Lower leg skin (tissue), 4 donors: Measurements from ENCODE around the gene BOLL. TPM values are rescaled to one million over a fixed set of nuclear protein-coding genes. Genes with fewer than 3 reads are reported as not detected.
A peak's percentile ranks its signal among the peaks of the same experiment; 100 is the strongest.
"Not testable (repeated sequence)": the region's sequence is repeated elsewhere in the genome, so short reads cannot be mapped to it uniquely, and the experiment has no call there.

Experiments
- DNase-seq, 2 donors: peaks; one replicate each; pipeline ENCODE4 v3.0.0-alpha.2; 2019; ENCODE audit warnings: low spot score in 2 of 2
- H3K4me3 ChIP-seq: fragments of 200-600 bp; sonication (generic); 2 replicates; pipeline ENCODE4 v1.5.1; 2017; ENCODE audit warnings: mild to moderate bottlenecking, low read depth; ENCODE audit not compliant: poor library complexity, severe bottlenecking
- CTCF ChIP-seq, 3 donors: fragments of 450-650 bp; IDR thresholded peaks; one replicate each; pipeline ENCODE4 v1.5.1; 2016; ENCODE audit warnings: antibody characterized with exemption in 3 of 3, mild to moderate bottlenecking in 3 of 3, moderate library complexity in 2 of 3
- POLR2A ChIP-seq, 2 donors: fragments of 450-650 bp; IDR thresholded peaks; one replicate each; pipeline ENCODE4 v1.6.1; 2016 to 2017; ENCODE audit warnings: antibody characterized with exemption in 2 of 2, mild to moderate bottlenecking in 1 of 2, moderate library complexity in 1 of 2
- WGBS, 2 donors: methylation state at CpG; one replicate each; pipeline ENCODE4 v1.1.5; 2018; 5-methylcytosine and 5-hydroxymethylcytosine counted together
- intact Hi-C: fragments of 100-400 bp; cut with DNase I; formaldehyde crosslinking; loops from one replicate; pipeline ENCODE4 v1.15.0; 2023; ENCODE audit warnings: low total_unique reads
- total RNA-seq, 4 donors: library from RNA; depleted of rRNA; stranded (reverse); fragments of >200 nt; gene quantifications; one replicate each; pipeline ENCODE4 v1.1.0, GENCODE V29; 2016

The BOLL gene
- total RNA-seq, 4 donors from 2014 or later, result not detected

GRCh38 chr2:197706839-197707207 is 78.3 kb downstream of the BOLL start:
- intact Hi-C loops, result loop anchor here (10.0 kb wide), 1 partner anchor 212 kb away; the partner anchor contains the start of gene HSPD1
- 62% methylated on average over 4 to 5 of the region's 5 CpGs for WGBS, 2 donors
- H3K4me3 ChIP-seq, result no peak overlapping the region
- TF ChIP-seq POLR2A (IDR thresholded peaks at IDR 0.05) (no peak), CTCF (IDR thresholded peaks at IDR 0.05) (no peak)
- no peak for DNase-seq

DNA sequence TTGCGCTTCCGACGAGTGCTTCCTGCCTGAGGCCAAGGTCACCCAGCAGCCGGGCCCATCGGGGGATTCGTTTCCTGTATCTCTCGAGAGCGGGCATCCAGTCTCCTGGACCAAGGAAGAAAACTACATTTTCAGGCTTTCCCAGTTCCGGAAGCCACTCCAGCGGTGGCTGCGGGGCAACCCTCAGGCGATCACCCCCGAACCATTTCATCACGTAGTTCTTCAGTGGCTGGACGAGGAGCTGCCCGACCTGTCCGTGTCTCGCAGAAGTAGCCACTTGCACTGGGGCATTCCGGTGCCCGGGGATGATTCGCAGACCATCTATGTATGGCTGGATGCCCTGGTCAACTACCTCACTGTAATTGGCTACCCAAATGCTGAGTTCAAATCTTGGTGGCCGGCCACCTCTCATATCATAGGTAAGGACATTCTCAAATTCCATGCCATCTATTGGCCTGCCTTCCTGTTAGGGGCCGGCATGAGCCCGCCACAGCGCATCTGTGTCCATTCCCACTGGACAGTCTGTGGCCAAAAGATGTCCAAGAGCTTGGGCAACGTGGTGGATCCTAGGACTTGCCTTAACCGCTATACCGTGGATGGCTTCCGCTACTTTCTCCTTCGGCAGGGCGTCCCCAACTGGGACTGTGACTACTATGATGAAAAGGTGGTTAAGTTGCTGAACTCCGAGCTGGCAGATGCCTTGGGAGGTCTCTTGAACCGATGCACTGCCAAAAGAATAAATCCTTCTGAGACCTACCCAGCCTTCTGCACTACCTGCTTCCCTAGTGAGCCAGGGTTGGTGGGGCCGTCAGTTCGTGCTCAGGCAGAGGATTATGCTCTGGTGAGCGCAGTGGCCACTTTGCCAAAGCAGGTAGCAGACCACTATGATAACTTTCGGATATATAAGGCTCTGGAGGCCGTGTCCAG is 78.9 kb downstream of the BOLL start:
- intact Hi-C loops, result loop anchor here (10.0 kb wide), 1 partner anchor 211 kb away; the partner anchor contains the start of gene HSPD1
- TF ChIP-seq POLR2A (IDR thresholded peaks at IDR 0.05), result no peak
- TF ChIP-seq CTCF (IDR thresholded peaks at IDR 0.05), result no peak
- 10 to 21% methylated on average over 34 to 37 of the region's 38 CpGs for WGBS, 2 donors
- H3K4me3 ChIP-seq, result peak overlapping the region; percentile 65
- peak in 1 of 2 donors; percentile 20 for DNase-seq

GRCh38 chr2:197705121-197705911 is 79.8 kb downstream of the BOLL start, which contains the start of gene MARS2:
Gene MARS2 (plus strand): TSS chr2:197705369. CDS start chr2:197705406, 37 bp downstream.
- peak; percentile 88 to 98 for DNase-seq
- whole genome bisulfite sequencing, 2 donors, result 0 to 1% methylated on average over 23 to 64 of the region's 86 CpGs
- no peak for TF ChIP-seq POLR2A (IDR thresholded peaks at IDR 0.05)
- TF ChIP-seq CTCF (IDR thresholded peaks at IDR 0.05), result no peak
- peak within 1 kb of the TSS; percentile 65 for H3K4me3 ChIP-seq
- intact Hi-C loops, result loop anchor here (10.0 kb wide), 1 partner anchor 211 kb away; the partner anchor contains the start of gene HSPD1

DNA sequence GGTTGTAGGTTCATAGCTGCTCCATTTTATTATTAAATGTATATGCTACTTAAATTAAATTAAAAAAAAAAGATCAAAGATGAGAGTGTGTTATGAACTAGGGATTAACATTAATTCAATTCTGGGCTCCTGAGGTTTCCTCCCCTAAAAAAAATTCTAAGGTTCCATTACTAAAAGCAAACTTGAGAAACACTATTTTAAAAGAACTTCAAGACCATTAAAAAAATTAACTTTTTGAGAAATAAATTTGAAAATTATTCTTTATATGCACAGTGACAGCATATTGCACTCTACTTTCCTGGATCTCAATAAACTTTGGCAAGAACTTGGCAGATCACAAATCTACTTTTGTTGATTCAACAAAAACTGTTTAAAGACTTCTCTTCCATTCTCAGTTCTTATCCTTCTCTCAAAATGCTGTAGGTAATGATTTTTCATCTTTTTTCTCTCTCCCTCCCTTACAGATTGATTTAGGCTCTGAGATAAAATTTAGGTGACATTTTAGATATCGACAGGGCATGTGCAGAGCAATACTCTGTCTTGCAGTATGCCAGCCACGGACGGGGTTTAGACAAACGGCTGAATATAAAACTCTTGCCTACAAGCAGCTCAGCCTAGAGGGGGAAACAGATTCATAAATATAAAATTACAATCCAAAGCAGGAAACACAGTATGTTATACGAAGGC is 80.5 kb downstream of the BOLL start:
- peak overlapping the region; percentile 7 for H3K4me3 ChIP-seq
- WGBS, 2 donors, result 0 to 1% methylated on average over 5 of the region's 5 CpGs
- TF ChIP-seq CTCF (IDR thresholded peaks at IDR 0.05) (no peak), POLR2A (IDR thresholded peaks at IDR 0.05) (no peak)
- intact Hi-C loops, result loop anchor here (10.0 kb wide), 1 partner anchor 210 kb away; the partner anchor contains the start of gene HSPD1
- no peak for DNase-seq

DNA sequence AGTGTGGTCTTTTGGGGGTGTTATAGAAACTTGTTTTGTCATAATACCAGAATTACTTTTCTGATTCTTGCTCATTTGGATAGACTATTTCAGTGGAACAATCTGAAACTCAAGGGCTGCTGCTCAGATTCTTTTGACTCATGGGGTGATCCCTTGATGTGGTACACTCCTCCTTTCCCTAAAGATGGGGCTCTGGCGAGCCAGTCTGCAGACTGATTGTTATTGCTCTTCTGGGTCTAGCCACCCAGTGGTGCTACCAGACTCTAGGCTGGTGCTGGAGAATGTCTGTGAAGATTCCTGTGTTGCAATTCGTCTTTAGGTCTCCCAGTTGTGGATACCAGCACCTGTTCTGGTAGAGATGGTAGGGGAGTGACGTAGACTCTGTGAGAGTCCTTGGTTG is 84.2 kb downstream of the BOLL start:
- TF ChIP-seq CTCF (IDR thresholded peaks at IDR 0.05) (no peak), POLR2A (IDR thresholded peaks at IDR 0.05) (no peak)
- no peak for DNase-seq
- H3K4me3 ChIP-seq, result no peak overlapping the region
- 88 to 89% methylated on average over 3 of the region's 3 CpGs for WGBS, 2 donors
- intact Hi-C loops, result loop anchor here (10.0 kb wide), 1 partner anchor 206 kb away; the partner anchor contains the start of gene HSPD1

- DNase-seq, H3K4me3 ChIP-seq: not testable (repeated sequence)
- intact Hi-C loops, result loop anchor here (10.0 kb wide), 1 partner anchor 205 kb away; the partner anchor contains the start of gene HSPD1
Measured at GRCh38 chr2:197699724-197700123, 85.4 kb downstream of the BOLL start.

GRCh38 chr2:197696571-197696970 is 88.5 kb downstream of the BOLL start:
- DNase-seq, intact Hi-C loops: not testable (repeated sequence)

DNA sequence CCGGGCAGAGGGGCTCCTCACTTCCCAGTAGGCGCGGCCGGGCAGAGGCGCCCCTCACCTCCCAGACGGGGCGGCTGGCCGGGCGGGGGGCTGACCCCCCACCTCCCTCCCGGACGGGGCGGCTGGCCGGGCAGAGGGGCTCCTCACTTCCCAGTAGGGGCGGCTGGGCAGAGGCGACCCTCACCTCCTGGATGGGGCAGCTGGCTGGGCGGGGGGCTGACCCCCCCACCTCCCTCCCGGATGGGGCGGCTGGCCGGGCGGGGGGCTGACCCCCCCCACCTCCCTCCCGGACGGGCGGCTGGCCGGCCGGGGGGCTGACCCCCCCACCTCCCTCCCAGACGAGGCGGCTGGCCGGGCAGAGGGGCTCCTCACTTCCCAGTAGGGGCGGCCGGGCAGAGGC is 89.1 kb downstream of the BOLL start:
- WGBS, 2 donors, result 92 to 100% methylated on average over 5 to 8 of the region's 30 CpGs
- H3K4me3 ChIP-seq, intact Hi-C loops, DNase-seq: not testable (repeated sequence)

More at GRCh38 chr2:197696571-197696970, 88.5 kb downstream of the BOLL start:
- 96% methylated on average over 19 of the region's 29 CpGs; no CpG with 5 or more reads in 1 of the 2 donors for WGBS, 2 donors
- H3K4me3 ChIP-seq, result not testable (repeated sequence)
